Neural progenitor cell (in vitro differentiated cells): Measurements from ENCODE around the gene STAG1. TPM values are rescaled to one million over a fixed set of nuclear protein-coding genes. Genes with fewer than 3 reads are reported as not detected.

Source experiments
- DNase-seq: peaks from one replicate; pipeline ENCODE4 v3.0.0-alpha.2; 2016; ENCODE audit warnings: low spot score
- H2AFZ ChIP-seq: fragments of 200-600 bp; sonication (generic); replicated peaks from 2 replicates; pipeline ENCODE4 v1.6.1; 2016; ENCODE audit warnings: antibody characterized with exemption
- H3F3A ChIP-seq: fragments of 200-600 bp; sonication (generic); 2 replicates; pipeline ENCODE4 v1.6.1; 2016; ENCODE audit warnings: antibody characterized with exemption, low read depth
- H3K27ac ChIP-seq: fragments of 200-600 bp; sonication (generic); 2 replicates; pipeline ENCODE4 v1.5.1; 2016; ENCODE audit warnings: mild to moderate bottlenecking
- H3K27me3 ChIP-seq: fragments of 200-600 bp; sonication (generic); 2 replicates; pipeline ENCODE4 v1.6.1; 2016; ENCODE audit warnings: mild to moderate bottlenecking, moderate library complexity
- H3K36me3 ChIP-seq: fragments of 200-600 bp; sonication (generic); 2 replicates; pipeline ENCODE4 v1.5.1; 2016
- H3K4me1 ChIP-seq: fragments of 200-600 bp; sonication (generic); 2 replicates; pipeline ENCODE4 v1.6.1; 2016; ENCODE audit warnings: mixed run types
- H3K4me2 ChIP-seq: fragments of 200-600 bp; sonication (generic); 2 replicates; pipeline ENCODE4 v1.6.1; 2016
- H3K4me3 ChIP-seq: fragments of 200-600 bp; sonication (generic); 2 replicates; pipeline ENCODE4 v1.5.1; 2016
- H3K79me2 ChIP-seq: fragments of 200-600 bp; sonication (generic); 2 replicates; pipeline ENCODE4 v1.6.1; 2016; ENCODE audit warnings: low read depth
- H3K9ac ChIP-seq: fragments of 200-600 bp; sonication (generic); 2 replicates; pipeline ENCODE4 v1.6.1; 2016
- H3K9me3 ChIP-seq: fragments of 200-600 bp; sonication (generic); 2 replicates; pipeline ENCODE4 v1.5.1; 2016; ENCODE audit warnings: low read depth
- H4K20me1 ChIP-seq: fragments of 200-600 bp; sonication (generic); 2 replicates; pipeline ENCODE4 v1.6.1; 2016; ENCODE audit warnings: low read depth
- H3K27ac Mint-ChIP-seq: 3 replicates; pipeline ENCODE4 v1.8.0; 2021; ENCODE audit warnings: mixed read lengths
- H3K27me3 Mint-ChIP-seq: 2 replicates; pipeline ENCODE4 v1.8.0; 2022; ENCODE audit warnings: low read depth, mild to moderate bottlenecking, inconsistent platforms, moderate library complexity, mixed read lengths; ENCODE audit not compliant: insufficient read depth
- H3K36me3 Mint-ChIP-seq: 3 replicates; pipeline ENCODE4 v1.8.0; 2021; ENCODE audit warnings: mixed read lengths
- H3K4me1 Mint-ChIP-seq: 3 replicates; pipeline ENCODE4 v1.8.0; 2021; ENCODE audit warnings: mixed read lengths
- H3K4me3 Mint-ChIP-seq: 3 replicates; pipeline ENCODE4 v1.8.0; 2021; ENCODE audit warnings: mild to moderate bottlenecking, moderate library complexity, mixed read lengths
- H3K9me3 Mint-ChIP-seq: 3 replicates; pipeline ENCODE4 v1.8.0; 2020; ENCODE audit warnings: mixed read lengths
- CTCF ChIP-seq: fragments of 200-600 bp; sonication (generic); IDR thresholded peaks from 2 replicates; pipeline ENCODE4 v1.5.1; 2017; ENCODE audit warnings: antibody characterized with exemption, mild to moderate bottlenecking
- EZH2 ChIP-seq: fragments of 200-600 bp; sonication (generic); IDR thresholded peaks from 2 replicates; pipeline ENCODE4 v1.6.1; 2017; ENCODE audit warnings: antibody characterized with exemption, mild to moderate bottlenecking, moderate library complexity
- EZH2phosphoT487 ChIP-seq: fragments of 200-600 bp; sonication (generic); IDR thresholded peaks from 2 replicates; pipeline ENCODE4 v1.6.1; 2017; ENCODE audit warnings: antibody characterized with exemption
- total RNA-seq: library from RNA; depleted of rRNA; stranded (reverse); fragments of >200 nt; gene quantifications from 2 replicates; pipeline ENCODE4 v1.2.3, GENCODE V29; 2015; ENCODE audit warnings: low replicate concordance

STAG1 gene
- total RNA-seq, 1 donor from 2014 or later, result 38.3 TPM

GRCh38 chr3:136544532-136544931, 207.6 kb downstream of the STAG1 start:
- no peak overlapping the region for H3K4me2 ChIP-seq
- Mint-ChIP-seq H3K4me1 (peaks cover 16% of the 10 kb centered on the region), H3K4me3 (no peak overlapping the region), H3K36me3 (peaks cover 5% of the 10 kb centered on the region), H3K27ac (no peak overlapping the region), H3K9me3 (no peaks in the 10 kb centered on the region), H3K27me3 (no peaks in the 10 kb centered on the region)
- no peaks in the 10 kb centered on the region for H3K36me3 ChIP-seq
- DNase-seq, result no peak
- H3K9ac ChIP-seq, result no peak overlapping the region
- no peaks in the 10 kb centered on the region for H3K79me2 ChIP-seq
- H3K27me3 ChIP-seq, result no peaks in the 10 kb centered on the region
- no peaks in the 10 kb centered on the region for H4K20me1 ChIP-seq
- no peaks in the 10 kb centered on the region for H3K4me1 ChIP-seq
- no peak for TF ChIP-seq EZH2phosphoT487
- TF ChIP-seq CTCF, result no peak
- no peak for TF ChIP-seq EZH2
- H3F3A ChIP-seq, result peaks cover 6% of the 10 kb centered on the region
- no peak overlapping the region for H3K4me3 ChIP-seq
- H2AFZ ChIP-seq, result no peak overlapping the region
- no peaks in the 10 kb centered on the region for H3K9me3 ChIP-seq
- no peak overlapping the region for H3K27ac ChIP-seq

GRCh38 chr3:136543385-136543784, 208.8 kb downstream of the STAG1 start:
- Histone ChIP-seq H2AFZ (no peak overlapping the region), H3K4me1 (no peaks in the 10 kb centered on the region), H3K4me3 (no peak overlapping the region), H3K36me3 (no peaks in the 10 kb centered on the region), H3K9me3 (no peaks in the 10 kb centered on the region), H4K20me1 (no peaks in the 10 kb centered on the region), H3K27ac (no peak overlapping the region), H3K9ac (no peak overlapping the region), H3F3A (peaks cover 6% of the 10 kb centered on the region), H3K27me3 (no peaks in the 10 kb centered on the region), H3K4me2 (no peak overlapping the region), H3K79me2 (no peaks in the 10 kb centered on the region)
- Mint-ChIP-seq H3K36me3 (peaks cover under 1% of the 10 kb centered on the region), H3K9me3 (no peaks in the 10 kb centered on the region), H3K27ac (no peak overlapping the region), H3K4me1 (peaks cover 16% of the 10 kb centered on the region), H3K4me3 (no peak overlapping the region), H3K27me3 (no peaks in the 10 kb centered on the region)
- no peak for DNase-seq
- TF ChIP-seq CTCF (no peak), EZH2 (no peak), EZH2phosphoT487 (no peak)

- H4K20me1 ChIP-seq, result no peaks in the 10 kb centered on the region
- Mint-ChIP-seq H3K4me3 (no peak overlapping the region), H3K27me3 (no peaks in the 10 kb centered on the region), H3K27ac (no peak overlapping the region), H3K9me3 (peaks cover 13% of the 10 kb centered on the region), H3K4me1 (no peaks in the 10 kb centered on the region), H3K36me3 (peaks cover 22% of the 10 kb centered on the region)
- no peaks in the 10 kb centered on the region for H3K27me3 ChIP-seq
- no peak for DNase-seq
- no peak overlapping the region for H3K4me2 ChIP-seq
- peaks cover 5% of the 10 kb centered on the region for H3K79me2 ChIP-seq
- no peak overlapping the region for H3K9ac ChIP-seq
- no peak overlapping the region for H3K27ac ChIP-seq
- no peak overlapping the region for H2AFZ ChIP-seq
- H3K4me1 ChIP-seq, result no peaks in the 10 kb centered on the region
- H3K36me3 ChIP-seq, result no peaks in the 10 kb centered on the region
- no peak overlapping the region for H3K4me3 ChIP-seq
- H3F3A ChIP-seq, result no peaks in the 10 kb centered on the region
- H3K9me3 ChIP-seq, result no peaks in the 10 kb centered on the region
- no peak for TF ChIP-seq CTCF
- no peak for TF ChIP-seq EZH2phosphoT487
- TF ChIP-seq EZH2, result no peak
Observed at GRCh38 chr3:136535906-136536305, 216.3 kb downstream of the STAG1 start.
